Central memory CD4-positive, alpha-beta T cell (primary cell): ENCODE data around the gene HOXB2.

Source experiments
- DNase-seq: peaks from one replicate; pipeline ENCODE4 v3.0.0; 2022
- total RNA-seq, 3 experiments: gene quantifications; one replicate each; lab custom pipeline; 2026; lab: John Stamatoyannopoulos, UW

Gene HOXB2
- total RNA-seq: 8.9 to 26.9 (median 17.0) reads per million in 3 experiments

GRCh38 chr17:48545022-48545375, at the start of gene HOXB2:
HOXB2 (minus strand) TSS chr17:48545109; CDS start chr17:48544911, 198 bp downstream.
- no peak for DNase-seq

GRCh38 chr17:48593840-48594537, 49.1 kb upstream of the HOXB2 start:
- peak; percentile 77 for DNase-seq

GRCh38 chr17:48593126-48593829, 48.4 kb upstream of the HOXB2 start, which contains the start of gene HOXB5:
HOXB5 (minus strand) TSS chr17:48593779; CDS start chr17:48593682, 97 bp downstream.
- DNase-seq: no peak

DNA sequence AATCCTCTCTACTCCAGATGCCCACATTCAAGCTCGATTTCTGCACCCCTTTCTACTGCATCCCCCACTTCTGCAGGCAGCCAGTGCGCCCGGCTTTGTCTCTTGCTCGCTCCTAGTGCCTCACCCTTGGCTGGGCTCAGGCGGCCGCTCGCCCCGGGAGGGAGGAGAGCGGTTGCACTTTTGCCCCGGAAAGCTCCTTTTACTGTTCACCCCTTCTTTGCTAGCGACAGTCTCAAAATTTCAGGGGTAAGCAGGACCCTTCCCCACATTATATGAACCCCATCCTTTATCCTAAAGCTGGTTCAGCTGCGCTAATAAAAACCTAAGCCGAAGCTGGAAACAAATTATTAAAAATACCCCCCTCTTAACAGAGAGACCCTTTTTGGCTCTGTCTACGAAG, 47.7 kb upstream of the HOXB2 start:
- no peak for DNase-seq

DNA sequence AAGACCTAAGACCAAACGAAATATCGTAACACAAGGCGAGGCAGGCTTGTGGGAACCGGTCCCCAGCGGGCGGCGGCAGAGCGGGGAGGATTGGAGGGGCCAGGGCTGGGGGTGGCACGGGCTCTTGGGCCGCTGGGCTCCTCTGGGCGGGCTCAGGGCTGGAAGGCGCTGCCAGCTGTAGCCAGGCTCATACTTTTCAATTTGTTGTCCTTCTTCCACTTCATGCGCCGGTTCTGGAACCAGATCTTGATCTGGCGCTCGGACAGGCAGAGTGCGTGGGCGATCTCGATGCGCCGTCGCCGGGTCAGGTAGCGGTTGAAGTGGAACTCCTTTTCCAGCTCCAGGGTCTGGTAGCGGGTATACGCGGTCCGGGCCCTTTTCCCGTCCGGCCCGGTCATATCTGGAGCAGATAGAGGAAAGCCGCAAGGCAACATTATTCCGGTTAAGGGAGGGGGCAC, 47.2 kb upstream of the HOXB2 start:
- no peak for DNase-seq

- DNase-seq: no peak
Observed at GRCh38 chr17:48591255-48592056, 46.5 kb upstream of the HOXB2 start.

GRCh38 chr17:48590607-48591161, 45.8 kb upstream of the HOXB2 start:
- DNase-seq: no peak

DNA sequence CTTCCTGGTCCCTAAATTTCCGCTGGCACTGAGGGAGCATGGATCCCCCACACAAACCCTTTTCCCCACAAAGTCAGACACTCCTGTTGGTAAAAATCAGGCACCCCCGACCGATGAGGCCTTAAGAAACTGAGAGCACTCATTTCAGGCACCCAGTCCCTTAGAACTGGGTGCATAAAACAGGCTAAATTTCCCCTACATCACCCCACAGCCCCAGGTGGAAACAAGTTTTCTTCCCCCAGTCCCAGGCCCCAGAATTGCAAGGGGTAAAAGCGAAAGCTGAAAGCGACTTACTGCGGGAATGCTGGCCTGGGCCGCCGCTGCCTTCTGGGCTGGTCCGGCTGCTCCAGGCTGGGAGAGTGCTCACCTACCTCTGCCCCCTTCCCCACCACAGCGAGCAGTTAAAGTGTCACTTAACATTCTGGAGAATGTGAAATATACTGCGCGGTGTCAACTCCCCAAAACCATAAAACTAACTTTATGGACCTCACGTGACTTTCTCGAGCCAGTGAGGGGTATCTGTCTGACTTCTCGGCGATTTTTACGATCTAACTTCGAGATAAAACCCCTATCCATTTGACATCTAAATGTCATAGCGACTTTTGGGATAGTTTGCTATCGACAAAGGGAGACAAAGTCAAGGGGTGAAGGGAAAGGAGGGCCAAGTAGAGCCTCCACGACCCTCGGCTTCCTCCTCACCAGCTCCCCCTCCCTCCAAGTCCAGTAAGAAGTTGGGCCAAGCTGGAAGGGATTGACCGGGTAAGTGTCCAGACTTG, 45.1 kb upstream of the HOXB2 start, which contains the start of gene HOXB3:
Gene HOXB3, minus strand, starts transcription at position 411 of the 776 bp plus-strand sequence. CDS start 37,767 bp downstream, outside the sequence.
- no peak for DNase-seq

DNA sequence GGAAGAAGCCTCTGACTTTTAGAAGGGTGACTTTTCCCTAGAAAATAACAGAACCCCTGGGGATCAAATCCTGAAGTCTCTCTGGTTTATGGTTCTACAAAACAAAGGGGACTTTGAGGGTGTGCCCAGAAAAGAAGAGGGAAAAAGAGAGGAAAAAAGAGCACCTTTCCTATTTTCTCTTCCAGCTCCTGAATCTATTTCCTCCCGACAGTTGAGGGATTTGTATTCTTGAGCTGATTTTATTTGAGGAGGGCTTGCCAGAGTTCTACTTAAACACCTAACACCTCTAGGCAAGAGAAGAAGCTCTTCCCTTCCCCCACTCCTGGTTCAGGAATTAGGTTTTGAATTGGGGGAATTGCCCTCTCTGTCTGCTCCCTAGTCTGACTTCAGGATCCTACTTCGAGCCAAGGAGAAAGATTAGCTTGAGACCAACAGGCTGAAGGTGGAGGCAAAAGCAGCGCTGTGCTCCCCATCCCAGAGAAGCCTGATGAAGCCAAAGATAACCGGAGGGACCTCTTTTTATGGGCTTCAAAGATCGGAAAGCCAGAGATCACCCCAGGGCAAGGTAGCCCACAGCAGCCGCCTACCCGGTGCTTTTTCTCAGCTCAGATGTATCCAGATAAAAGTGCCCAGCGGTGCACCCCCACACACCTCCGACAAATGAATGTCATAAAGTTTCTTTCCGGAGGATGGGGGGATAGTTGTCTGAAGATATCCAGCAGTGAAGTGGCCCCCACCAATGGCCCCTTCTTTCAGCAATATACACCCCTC, 44.3 kb upstream of the HOXB2 start:
- DNase-seq: no peak

GRCh38 chr17:48588528-48588927, 43.6 kb upstream of the HOXB2 start:
- DNase-seq: no peak

GRCh38 chr17:48588074-48588415, 43.1 kb upstream of the HOXB2 start:
- DNase-seq: no peak

DNA sequence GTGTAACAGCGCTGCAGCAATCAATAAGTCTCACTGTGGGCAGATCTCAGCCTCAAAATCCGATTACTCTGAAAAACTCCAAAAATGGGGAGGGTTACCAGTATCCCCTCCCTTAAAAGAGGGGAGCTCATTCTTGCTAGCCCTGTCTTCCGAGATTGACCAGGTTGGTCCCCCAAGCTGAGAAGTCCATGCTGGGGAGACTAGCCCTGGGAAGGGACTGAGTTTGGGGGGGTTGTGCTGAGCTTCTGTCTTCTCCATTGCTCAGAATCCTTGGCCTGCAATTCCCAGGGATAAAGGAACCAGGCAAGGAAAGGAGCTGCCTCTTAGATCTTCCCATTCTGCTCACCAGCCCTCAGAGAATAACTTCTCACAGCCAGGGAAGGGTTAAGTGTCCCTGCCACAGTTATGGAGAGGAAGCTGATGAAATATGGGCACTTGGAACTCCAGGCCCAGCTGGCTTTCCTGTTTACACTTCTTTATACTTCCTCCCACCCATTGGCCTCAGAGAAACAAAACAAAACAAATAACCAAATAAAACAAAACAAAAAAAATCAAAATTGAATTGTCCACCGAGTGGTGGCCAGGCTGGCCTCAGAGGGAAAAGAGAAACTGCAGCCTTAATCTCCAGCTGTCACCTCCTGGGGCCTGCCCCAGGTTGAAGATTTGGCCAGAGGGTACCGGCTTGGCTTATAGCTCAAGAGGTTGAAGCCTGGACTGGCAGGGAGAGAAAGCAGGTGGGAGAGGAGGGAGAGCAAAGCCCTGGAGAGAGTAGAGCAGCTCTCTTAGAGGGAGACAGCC, 42.6 kb upstream of the HOXB2 start:
- DNase-seq: no peak

DNA sequence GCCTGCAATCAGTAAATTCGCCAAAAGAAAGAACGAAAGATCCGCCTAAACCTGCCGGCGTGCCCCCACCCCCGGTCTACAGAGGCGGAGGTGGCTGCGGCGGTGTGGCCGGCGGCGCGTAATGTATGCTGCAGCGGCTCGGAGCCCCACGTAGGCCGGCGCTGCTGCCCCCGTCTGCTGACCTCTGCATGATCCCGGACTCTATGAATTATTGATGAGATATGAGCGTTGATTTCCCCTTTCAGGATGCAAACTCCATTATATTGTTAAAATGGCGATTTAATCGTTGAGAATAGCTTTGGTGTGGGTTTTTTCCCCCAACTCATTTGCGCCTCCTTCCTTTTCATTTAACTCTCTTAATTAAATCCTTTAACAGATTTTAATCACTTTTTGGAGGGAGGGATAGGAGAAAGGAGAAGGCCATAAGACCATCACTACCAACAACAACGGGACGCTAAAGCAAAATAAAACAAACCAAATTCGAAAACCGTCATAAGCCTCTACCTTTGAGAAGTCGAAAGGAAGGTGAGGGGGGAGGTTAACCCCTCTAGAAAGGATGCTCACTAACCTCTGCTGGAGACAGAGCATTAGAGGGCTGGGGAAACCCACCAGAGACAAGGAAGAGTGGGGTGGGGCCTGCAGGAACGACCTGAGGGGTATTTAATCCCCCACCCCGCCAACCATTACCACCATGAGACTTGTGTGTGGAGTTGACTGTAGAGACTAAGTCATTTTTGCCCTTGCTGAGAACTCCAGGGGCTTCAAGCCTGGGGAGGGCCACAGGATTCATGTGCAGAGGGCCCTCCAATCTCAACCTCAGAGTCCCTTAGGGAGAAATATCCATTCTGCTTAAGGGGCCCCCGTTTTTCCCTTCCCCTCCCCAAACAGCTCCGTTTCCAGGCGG, 41.7 kb upstream of the HOXB2 start:
- no peak for DNase-seq

DNA sequence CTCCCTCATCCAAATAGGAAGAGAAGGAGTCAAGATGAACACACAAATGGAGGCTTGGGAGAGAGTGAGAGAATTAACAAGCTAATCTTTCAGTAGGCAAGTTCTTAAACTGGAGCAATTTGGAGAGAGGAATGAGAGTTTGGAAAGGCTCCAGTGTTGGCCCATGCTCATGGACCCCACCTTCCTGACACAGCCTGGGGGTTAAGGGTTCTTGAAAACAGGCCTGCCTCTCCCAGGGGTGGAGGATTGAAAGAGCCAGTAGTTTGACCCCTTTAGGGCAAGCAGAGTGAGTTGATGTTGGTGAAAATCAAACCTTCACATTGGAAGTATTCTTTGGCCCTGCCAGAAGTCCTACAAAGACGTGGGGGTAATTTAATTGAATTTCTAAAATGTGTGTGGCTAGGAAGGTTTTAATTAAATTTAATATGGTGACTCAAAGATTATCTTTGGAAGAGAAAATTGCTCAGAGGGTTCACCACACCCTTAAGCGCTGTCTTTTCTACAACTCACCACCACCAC, 39.4 kb upstream of the HOXB2 start:
- no peak for DNase-seq

GRCh38 chr17:48583708-48584222, 38.9 kb upstream of the HOXB2 start:
- DNase-seq: no peak

GRCh38 chr17:48582750-48583069, 37.8 kb upstream of the HOXB2 start:
- no peak for DNase-seq

DNA sequence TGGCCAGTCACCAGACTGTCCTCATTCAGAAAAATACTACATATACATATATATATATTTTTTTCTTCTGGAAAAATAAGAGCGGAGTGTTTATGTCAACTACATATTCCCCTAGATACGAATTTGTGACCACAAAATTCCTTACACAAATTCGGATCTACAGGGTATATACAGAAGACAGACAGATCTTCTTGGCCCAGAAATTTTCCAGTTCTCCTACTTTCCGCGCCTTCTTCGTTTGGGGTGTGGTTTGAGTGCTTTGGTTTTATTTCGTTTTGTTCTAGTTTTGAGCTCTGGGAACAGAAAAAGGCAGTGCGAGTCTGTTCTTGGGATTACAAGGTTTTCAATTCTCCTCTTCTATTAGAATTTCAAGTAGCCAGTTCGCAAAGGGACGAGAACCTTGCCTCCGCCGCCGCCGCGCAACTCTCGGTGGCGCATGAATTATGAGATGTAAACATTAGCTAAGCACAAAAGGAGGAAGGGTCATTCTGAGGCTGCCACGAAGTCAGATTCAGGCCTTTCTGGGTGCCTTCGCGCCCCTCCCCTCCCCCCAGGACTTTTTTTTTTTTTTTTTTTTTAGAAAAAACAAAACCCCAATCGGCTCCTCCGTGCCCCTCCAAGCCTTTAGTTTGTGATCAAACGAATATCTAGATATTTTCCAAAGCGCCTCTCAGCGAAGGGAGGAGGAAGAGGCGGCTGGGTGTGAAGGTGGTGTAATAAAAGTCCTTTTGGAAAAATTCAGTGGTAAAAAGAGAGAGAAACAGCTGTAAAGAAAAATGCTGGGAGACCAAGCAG, 35.0 kb upstream of the HOXB2 start:
- DNase-seq: no peak

GRCh38 chr17:48579471-48579759, 34.5 kb upstream of the HOXB2 start:
- no peak for DNase-seq
